Measurements from ENCODE around the gene CUX1.
A peak's percentile ranks its signal among the peaks of the same experiment; 100 is the strongest.

CUX1 gene

DNA sequence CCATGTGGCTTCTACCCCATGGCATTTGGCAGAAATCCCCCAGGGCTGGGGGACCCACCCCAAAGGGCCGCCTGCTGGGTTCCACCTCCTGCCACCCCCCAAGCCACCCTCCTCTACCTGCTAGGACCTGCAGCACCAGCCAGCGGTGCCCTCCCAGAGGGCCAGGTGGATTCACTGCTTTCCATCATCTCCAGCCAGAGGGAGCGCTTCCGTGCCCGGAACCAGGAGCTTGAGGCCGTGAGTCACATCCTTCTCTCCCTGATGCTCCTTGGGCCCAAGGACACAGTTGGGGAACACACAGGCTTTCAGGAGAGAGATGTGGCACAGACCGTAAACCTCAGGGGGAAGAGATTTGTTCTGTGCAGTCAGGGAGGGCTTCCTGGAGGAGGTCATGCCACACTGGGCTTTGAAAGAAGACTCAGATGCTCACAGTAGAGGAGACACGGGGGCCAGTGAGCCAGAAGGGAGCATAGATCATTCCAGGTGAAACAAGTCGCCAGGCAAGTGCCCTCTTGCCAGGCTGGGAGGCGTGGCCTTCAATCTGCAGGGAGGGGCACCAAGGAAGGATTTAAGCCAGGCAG lies 457.8 kb downstream of the CUX1 start:
- TF ChIP-seq, protein P1, sequence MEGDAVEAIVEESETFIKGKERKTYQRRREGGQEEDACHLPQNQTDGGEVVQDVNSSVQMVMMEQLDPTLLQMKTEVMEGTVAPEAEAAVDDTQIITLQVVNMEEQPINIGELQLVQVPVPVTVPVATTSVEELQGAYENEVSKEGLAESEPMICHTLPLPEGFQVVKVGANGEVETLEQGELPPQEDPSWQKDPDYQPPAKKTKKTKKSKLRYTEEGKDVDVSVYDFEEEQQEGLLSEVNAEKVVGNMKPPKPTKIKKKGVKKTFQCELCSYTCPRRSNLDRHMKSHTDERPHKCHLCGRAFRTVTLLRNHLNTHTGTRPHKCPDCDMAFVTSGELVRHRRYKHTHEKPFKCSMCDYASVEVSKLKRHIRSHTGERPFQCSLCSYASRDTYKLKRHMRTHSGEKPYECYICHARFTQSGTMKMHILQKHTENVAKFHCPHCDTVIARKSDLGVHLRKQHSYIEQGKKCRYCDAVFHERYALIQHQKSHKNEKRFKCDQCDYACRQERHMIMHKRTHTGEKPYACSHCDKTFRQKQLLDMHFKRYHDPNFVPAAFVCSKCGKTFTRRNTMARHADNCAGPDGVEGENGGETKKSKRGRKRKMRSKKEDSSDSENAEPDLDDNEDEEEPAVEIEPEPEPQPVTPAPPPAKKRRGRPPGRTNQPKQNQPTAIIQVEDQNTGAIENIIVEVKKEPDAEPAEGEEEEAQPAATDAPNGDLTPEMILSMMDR (conservative IDR thresholded peaks at IDR 0.05): no peak

GRCh38 chr7:102277901-102278300 lies 460.5 kb downstream of the CUX1 start:
- TF ChIP-seq, protein P1 (conservative IDR thresholded peaks at IDR 0.05): no peak
- no peak overlapping the region for H3K27ac ChIP-seq

More for the DNA sequence above, 457.8 kb downstream of the CUX1 start:
- H3K27ac ChIP-seq: no peak overlapping the region

- H3K27ac ChIP-seq: peak overlapping the region; percentile 41; the same call in 1 of the 2 replicates
- TF ChIP-seq, protein P1 (conservative IDR thresholded peaks at IDR 0.05): peak; percentile 95
Measured at GRCh38 chr7:102279537-102280400, 462.3 kb downstream of the CUX1 start.

DNA sequence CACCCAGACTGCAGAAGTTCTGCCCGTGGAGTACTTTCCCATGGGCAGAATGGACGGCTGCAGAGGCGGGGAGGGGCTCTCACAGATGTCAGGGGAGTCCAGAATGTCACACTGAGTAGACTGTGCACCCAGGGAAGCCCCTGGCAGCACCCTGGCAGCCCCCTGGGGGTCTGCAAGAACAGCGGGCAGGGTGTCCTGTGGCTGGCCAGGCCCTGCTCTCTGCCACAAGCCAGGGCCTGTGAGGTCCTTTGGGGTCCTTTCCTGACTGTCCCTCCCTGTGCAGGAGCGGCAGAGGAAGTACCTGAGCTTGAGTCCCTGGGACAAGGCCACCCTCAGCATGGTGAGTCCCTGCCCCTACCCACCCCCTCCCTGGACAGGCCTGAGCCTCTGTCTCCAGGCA lies 463.1 kb downstream of the CUX1 start:
- no peak overlapping the region for H3K27ac ChIP-seq
- TF ChIP-seq, protein P1 (conservative IDR thresholded peaks at IDR 0.05): no peak

GRCh38 chr7:102281785-102282184 lies 464.4 kb downstream of the CUX1 start:
- H3K27ac ChIP-seq: no peak overlapping the region
- TF ChIP-seq, protein P1 (conservative IDR thresholded peaks at IDR 0.05): no peak

DNA sequence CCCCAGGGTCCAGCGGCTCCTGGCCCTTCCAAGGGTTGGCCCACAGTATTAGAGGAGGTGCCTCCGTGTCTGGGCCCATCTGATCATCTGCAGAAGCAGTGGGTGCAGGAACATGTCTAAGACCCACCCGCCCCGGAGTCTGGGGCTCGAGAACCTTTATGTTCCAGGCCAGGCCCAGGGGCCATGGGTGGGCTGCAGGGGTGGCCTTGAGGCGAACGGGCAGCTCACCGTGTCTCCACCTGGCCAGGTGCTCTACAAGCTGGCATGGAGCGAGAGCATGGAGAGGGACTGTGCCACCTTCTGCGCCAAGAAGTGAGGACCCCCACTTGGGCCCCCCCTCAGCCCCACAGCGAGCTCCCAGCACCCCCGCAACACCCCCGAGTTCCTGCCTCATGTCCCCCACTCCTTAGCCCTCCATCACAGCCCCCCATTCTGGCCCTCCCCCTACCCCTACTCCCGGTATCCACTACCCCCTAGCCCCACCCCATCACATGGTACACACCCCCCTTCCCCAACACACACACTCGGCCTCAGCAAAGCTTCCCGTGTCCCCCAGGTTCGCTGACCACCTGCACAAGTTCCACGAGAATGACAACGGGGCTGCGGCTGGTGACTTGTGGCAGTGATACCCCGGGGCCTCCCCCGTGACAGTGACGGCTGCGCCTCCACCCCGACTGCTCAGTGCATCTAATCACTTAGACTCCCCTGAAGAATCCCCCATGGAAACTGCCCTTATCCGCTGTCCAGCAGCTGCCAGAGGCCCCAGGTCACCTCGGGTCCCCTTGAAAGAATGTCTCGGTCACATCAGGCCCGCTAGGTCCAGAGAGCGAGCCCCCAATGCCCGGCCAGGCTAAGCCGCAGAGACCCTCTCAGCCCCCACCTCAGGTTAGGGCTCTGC lies 465.3 kb downstream of the CUX1 start:
- no peak overlapping the region for H3K27ac ChIP-seq
- TF ChIP-seq, protein P1 (conservative IDR thresholded peaks at IDR 0.05): no peak

All from VCaP (cell line).